HG02970 (cell line): ENCODE results near the gene SSH2.

ENCODE experiments used
- ATAC-seq: cut with Tn5 transposase; IDR thresholded peaks from one replicate; pipeline ENCODE4 v1.9.1; 2021; ENCODE audit warnings: mild to moderate bottlenecking, moderate library complexity, moderate number of reproducible peaks; ENCODE audit not compliant: unreplicated experiment, low FRiP score

SSH2 gene

GRCh38 chr17:29642171-29642611 lies 287.8 kb downstream of the SSH2 start:
- no peak for ATAC-seq

GRCh38 chr17:29640981-29641642 lies 288.9 kb downstream of the SSH2 start:
- ATAC-seq: no peak

- ATAC-seq: no peak
Measured at GRCh38 chr17:29640413-29640812, 289.6 kb downstream of the SSH2 start.

- no peak for ATAC-seq
Measured at GRCh38 chr17:29633886-29634285, 296.1 kb downstream of the SSH2 start.

- no peak for ATAC-seq
Measured at GRCh38 chr17:29630630-29631193, 299.3 kb downstream of the SSH2 start.

GRCh38 chr17:29629839-29630238 lies 300.2 kb downstream of the SSH2 start:
- ATAC-seq: no peak

- ATAC-seq: no peak
Measured at GRCh38 chr17:29628644-29629043, 301.4 kb downstream of the SSH2 start.

GRCh38 chr17:29627951-29628350 lies 302.1 kb downstream of the SSH2 start:
- ATAC-seq: no peak

- ATAC-seq: no peak
Measured at GRCh38 chr17:29625037-29625750, 304.8 kb downstream of the SSH2 start.

GRCh38 chr17:29624586-29624985 lies 305.4 kb downstream of the SSH2 start:
- ATAC-seq: no peak

- no peak for ATAC-seq
Measured at GRCh38 chr17:29623283-29623647, 306.8 kb downstream of the SSH2 start.

GRCh38 chr17:29622337-29623282 lies 307.4 kb downstream of the SSH2 start, which contains the start of gene CORO6:
Gene CORO6, minus strand, starts transcription at chr17:29622912. Its CDS starts 1,491 bp downstream, at chr17:29621421.
- no peak for ATAC-seq

- no peak for ATAC-seq
Measured at GRCh38 chr17:29621751-29622194, 308.3 kb downstream of the SSH2 start.

- ATAC-seq: no peak
Measured at GRCh38 chr17:29620779-29621500, 309.1 kb downstream of the SSH2 start.

- no peak for ATAC-seq
Measured at GRCh38 chr17:29620271-29620670, 309.8 kb downstream of the SSH2 start.

GRCh38 chr17:29619251-29619650 lies 310.8 kb downstream of the SSH2 start:
- ATAC-seq: no peak

GRCh38 chr17:29618272-29619065 lies 311.6 kb downstream of the SSH2 start:
- no peak for ATAC-seq

GRCh38 chr17:29617481-29618271 lies 312.4 kb downstream of the SSH2 start:
- no peak for ATAC-seq
